Body of pancreas (tissue), 4 donors: ENCODE data around the gene TTLL5. TPM values are rescaled to one million over a fixed set of nuclear protein-coding genes. Genes with fewer than 3 reads are reported as not detected.

ENCODE experiments used
- ATAC-seq: fragments of 150-250 bp; one replicate; pipeline ENCODE4 v1.9.1; 2016
- DNase-seq, 4 donors: peaks; one replicate each; pipeline ENCODE4 v3.0.0-alpha.2; 2019
- H3K27ac ChIP-seq, 4 donors: fragments of 200-600 bp; sonication (generic); 1 replicate in 3 of 4; 2 replicates in 1 of 4; pipeline versions ENCODE4 v1.5.1 to v1.6.1; 2016 to 2019; ENCODE audit warnings: mild to moderate bottlenecking in 1 of 4, mixed read lengths in 1 of 4, moderate library complexity in 1 of 4
- H3K27me3 ChIP-seq, 2 donors: fragments of 200-600 bp; sonication (generic); one replicate each; pipeline ENCODE4 v1.6.0; 2016; ENCODE audit warnings: mild to moderate bottlenecking in 1 of 2
- H3K36me3 ChIP-seq, 2 donors: fragments of 200-600 bp; sonication (generic); replicated peaks in 1 of 2; 2 replicates each; pipeline ENCODE4 v1.5.1; 2016; ENCODE audit warnings: low read depth in 2 of 2; ENCODE audit not compliant: insufficient read depth in 1 of 2
- H3K4me1 ChIP-seq: fragments of 200-600 bp; sonication (generic); one replicate; pipeline ENCODE4 v1.6.0; 2016
- H3K4me3 ChIP-seq, 2 donors: fragments of 200-600 bp; sonication (generic); 1 replicate in 1 of 2; 2 replicates in 1 of 2; pipeline ENCODE4 v1.5.1; 2016 to 2019
- H3K9me3 ChIP-seq, 3 donors: fragments of 200-600 bp; sonication (generic); 1 replicate in 2 of 3; 2 replicates in 1 of 3; pipeline ENCODE4 v1.5.1; 2016
- POLR2A ChIP-seq, 3 donors: fragments of 450-650 bp; IDR thresholded peaks; one replicate each; pipeline ENCODE4 v1.6.1; 2016; ENCODE audit warnings: antibody characterized with exemption in 3 of 3, mild to moderate bottlenecking in 2 of 3
- WGBS, 2 donors: methylation state at CpG; one replicate each; pipeline ENCODE4 v1.1.5; 2017; 5-methylcytosine and 5-hydroxymethylcytosine counted together
- intact Hi-C: fragments of 100-400 bp; cut with DNase I; formaldehyde crosslinking; loops from one replicate; pipeline ENCODE4 v1.15.1; 2023
- total RNA-seq, 2 donors: library from RNA; depleted of rRNA; stranded (reverse); fragments of >200 nt; gene quantifications; one replicate each; pipeline ENCODE4 v1.1.0, GENCODE V29; 2016
- TF ChIP-seq, protein P1 (sequence below), 7 experiments: fragments of 450-650 bp in 4 of 7; fragments of 200-600 bp in 3 of 7; sonication (generic) in 3 of 7; IDR thresholded peaks; one replicate each; pipeline ENCODE4 v1.5.1; 2016 to 2019; ENCODE audit warnings: antibody characterized with exemption in 7 of 7

Gene TTLL5
- total RNA-seq, 2 donors from 2014 or later: 21.0 to 21.8 TPM

DNA sequence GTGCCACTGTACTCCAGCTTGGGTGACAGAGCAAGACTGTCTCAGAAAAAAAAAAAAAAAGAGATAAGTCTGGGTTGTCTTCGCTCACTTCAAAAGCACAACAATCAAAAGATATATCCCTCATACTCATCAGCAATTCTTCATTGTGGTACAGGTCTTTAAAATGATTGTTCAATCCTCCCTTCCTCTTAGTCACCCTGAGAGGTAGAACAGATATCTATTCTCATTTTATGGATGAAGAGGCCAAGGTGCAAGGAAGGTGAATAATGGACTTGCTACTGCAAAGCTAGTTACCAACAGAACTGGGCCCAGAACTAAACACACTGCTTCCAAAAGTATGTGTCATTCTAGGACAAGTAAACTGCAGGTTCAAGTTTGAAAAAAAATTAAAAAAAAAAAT, 7.5 kb upstream of the TTLL5 start:
- ATAC-seq (no peak), DNase-seq (no peak)
- WGBS, 2 donors: 95 to 96% methylated on average over 1 of the region's 1 CpG
- H3K27ac ChIP-seq: no peak overlapping the region
- peaks cover 5% of the 10 kb centered on the region for H3K4me1 ChIP-seq
- TF ChIP-seq POLR2A (IDR thresholded peaks at IDR 0.05): no peak
- TF ChIP-seq, protein P1, sequence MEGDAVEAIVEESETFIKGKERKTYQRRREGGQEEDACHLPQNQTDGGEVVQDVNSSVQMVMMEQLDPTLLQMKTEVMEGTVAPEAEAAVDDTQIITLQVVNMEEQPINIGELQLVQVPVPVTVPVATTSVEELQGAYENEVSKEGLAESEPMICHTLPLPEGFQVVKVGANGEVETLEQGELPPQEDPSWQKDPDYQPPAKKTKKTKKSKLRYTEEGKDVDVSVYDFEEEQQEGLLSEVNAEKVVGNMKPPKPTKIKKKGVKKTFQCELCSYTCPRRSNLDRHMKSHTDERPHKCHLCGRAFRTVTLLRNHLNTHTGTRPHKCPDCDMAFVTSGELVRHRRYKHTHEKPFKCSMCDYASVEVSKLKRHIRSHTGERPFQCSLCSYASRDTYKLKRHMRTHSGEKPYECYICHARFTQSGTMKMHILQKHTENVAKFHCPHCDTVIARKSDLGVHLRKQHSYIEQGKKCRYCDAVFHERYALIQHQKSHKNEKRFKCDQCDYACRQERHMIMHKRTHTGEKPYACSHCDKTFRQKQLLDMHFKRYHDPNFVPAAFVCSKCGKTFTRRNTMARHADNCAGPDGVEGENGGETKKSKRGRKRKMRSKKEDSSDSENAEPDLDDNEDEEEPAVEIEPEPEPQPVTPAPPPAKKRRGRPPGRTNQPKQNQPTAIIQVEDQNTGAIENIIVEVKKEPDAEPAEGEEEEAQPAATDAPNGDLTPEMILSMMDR (IDR thresholded peaks at IDR 0.05): no peak
- peaks cover 6 to 13% of the 10 kb centered on the region in 2 donors for H3K36me3 ChIP-seq
- intact Hi-C loops: loop anchor here (5.0 kb wide), 1 partner anchor 76 kb away; the partner anchor contains the start of gene FLVCR2
- H3K27me3 ChIP-seq: no peaks in the 10 kb centered on the region
- no peak overlapping the region for H3K4me3 ChIP-seq
- H3K9me3 ChIP-seq: no peaks in the 10 kb centered on the region

GRCh38 chr14:75654127-75654732, 6.8 kb upstream of the TTLL5 start:
- 2 to 7% methylated on average over 4 of the region's 4 CpGs for whole genome bisulfite sequencing, 2 donors

GRCh38 chr14:75655235-75655634, 5.8 kb upstream of the TTLL5 start:
- Histone ChIP-seq H3K4me1 (peaks cover 13% of the 10 kb centered on the region), H3K27ac (no peak overlapping the region), H3K27me3 (no peaks in the 10 kb centered on the region), H3K9me3 (no peaks in the 10 kb centered on the region), H3K4me3 (no peak overlapping the region), H3K36me3 (peaks cover 2 to 7% of the 10 kb centered on the region in 2 donors)
- TF ChIP-seq, protein P1 (IDR thresholded peaks at IDR 0.05): no peak
- TF ChIP-seq POLR2A (IDR thresholded peaks at IDR 0.05): no peak
- 0% methylated on average over 1 of the region's 1 CpG for WGBS, 2 donors
- no peak for DNase-seq
- intact Hi-C loops: no loop called here
- ATAC-seq: no peak

More at GRCh38 chr14:75654127-75654732, 6.8 kb upstream of the TTLL5 start:
- ATAC-seq: peak; percentile 90
- Histone ChIP-seq H3K27ac (no peak overlapping the region), H3K4me1 (peaks cover 4% of the 10 kb centered on the region), H3K36me3 (peaks cover 6 to 12% of the 10 kb centered on the region in 2 donors), H3K4me3 (no peak overlapping the region), H3K9me3 (no peaks in the 10 kb centered on the region), H3K27me3 (no peaks in the 10 kb centered on the region)
- intact Hi-C loops: loop anchor here (5.0 kb wide), 1 partner anchor 77 kb away; the partner anchor contains the start of gene FLVCR2
- no peak for TF ChIP-seq POLR2A (IDR thresholded peaks at IDR 0.05)
- TF ChIP-seq, protein P1 (IDR thresholded peaks at IDR 0.05): peak; percentile 90 to 93 (median 92)
- DNase-seq: peak; percentile 81 to 87 (median 85)

DNA sequence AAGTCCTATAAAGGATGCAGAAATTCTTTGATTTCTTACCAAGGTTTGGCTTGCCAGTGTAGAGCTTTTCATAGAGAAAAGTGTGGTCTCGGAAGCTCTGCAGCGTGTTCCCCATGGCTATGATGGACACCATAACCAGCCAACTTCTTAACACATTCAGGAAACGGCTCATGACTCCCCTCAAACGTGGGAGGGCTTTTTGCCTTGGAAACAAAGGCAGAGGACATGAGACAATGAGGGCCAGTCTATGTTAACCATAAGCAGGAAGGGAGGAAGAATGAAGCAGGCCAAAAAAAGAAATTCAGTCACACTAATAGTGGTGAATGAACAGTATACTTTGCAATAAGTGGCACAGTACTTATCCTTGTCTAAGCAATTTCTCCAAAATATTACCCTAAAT, 3.7 kb upstream of the TTLL5 start:
- intact Hi-C loops: no loop called here
- Histone ChIP-seq H3K9me3 (no peaks in the 10 kb centered on the region), H3K4me1 (peaks cover 20% of the 10 kb centered on the region), H3K27me3 (no peaks in the 10 kb centered on the region), H3K4me3 (no peak overlapping the region), H3K27ac (no peak overlapping the region), H3K36me3 (no peaks in the 10 kb centered on the region)
- ATAC-seq: no peak
- WGBS, 2 donors: 78 to 79% methylated on average over 4 of the region's 4 CpGs
- TF ChIP-seq, protein P1 (IDR thresholded peaks at IDR 0.05): no peak
- TF ChIP-seq POLR2A (IDR thresholded peaks at IDR 0.05): no peak
- no peak for DNase-seq

DNA sequence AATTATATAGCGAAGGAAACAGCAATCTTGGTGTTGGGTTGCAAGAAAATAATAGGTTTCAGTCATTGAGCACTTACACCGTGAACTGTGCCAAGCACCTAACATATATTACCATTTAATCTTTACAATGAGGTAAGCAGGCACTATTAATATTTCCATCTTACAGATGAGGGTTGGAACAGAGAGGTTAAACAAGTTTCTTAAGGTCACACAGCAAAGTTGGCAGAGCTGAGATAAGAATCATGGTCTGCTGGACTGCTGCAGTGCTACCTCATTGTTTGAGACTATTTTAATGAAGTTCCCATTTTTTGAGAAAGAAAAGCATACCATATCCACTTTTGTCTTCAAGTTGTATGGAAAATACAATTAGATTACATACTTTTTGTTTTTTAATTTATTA, 2.1 kb upstream of the TTLL5 start:
- ATAC-seq: no peak
- H3K36me3 ChIP-seq: no peaks in the 10 kb centered on the region
- H3K4me1 ChIP-seq: peaks cover 23% of the 10 kb centered on the region
- no peak overlapping the region for H3K27ac ChIP-seq
- intact Hi-C loops: no loop called here
- no peaks in the 10 kb centered on the region for H3K27me3 ChIP-seq
- no peak for TF ChIP-seq POLR2A (IDR thresholded peaks at IDR 0.05)
- TF ChIP-seq, protein P1 (IDR thresholded peaks at IDR 0.05): no peak
- 91 to 96% methylated on average over 2 of the region's 2 CpGs for WGBS, 2 donors
- no peak for DNase-seq
- no peaks in the 10 kb centered on the region for H3K9me3 ChIP-seq
- H3K4me3 ChIP-seq: no peak overlapping the region
